Activated CD4-positive, alpha-beta T cell treated with anti-CD3 and anti-CD28 coated beads for 1 hour (primary cell): ENCODE data around the gene ORM2.
A peak's percentile ranks its signal among the peaks of the same experiment; 100 is the strongest.
"Not testable (repeated sequence)": the region's sequence is repeated elsewhere in the genome, so short reads cannot be mapped to it uniquely, and the experiment has no call there.

Experiments used
- DNase-seq: peaks from one replicate; pipeline ENCODE4 v3.0.0-alpha.2; 2020

The ORM2 gene

DNA sequence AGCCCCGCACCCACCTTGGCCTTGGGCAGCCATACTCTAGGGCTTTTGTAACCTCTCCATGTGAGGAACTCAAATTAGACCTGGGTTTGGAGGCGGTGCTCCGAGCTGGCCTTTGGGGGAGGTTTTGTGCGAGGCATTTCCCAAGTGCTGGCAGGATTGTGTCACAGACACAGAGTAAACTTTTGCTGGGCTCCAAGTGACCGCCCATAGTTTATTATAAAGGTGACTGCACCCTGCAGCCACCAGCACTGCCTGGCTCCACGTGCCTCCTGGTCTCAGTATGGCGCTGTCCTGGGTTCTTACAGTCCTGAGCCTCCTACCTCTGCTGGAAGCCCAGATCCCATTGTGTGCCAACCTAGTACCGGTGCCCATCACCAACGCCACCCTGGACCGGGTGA is at the start of gene ORM2:
ORM2 (plus strand) TSS at position 245 of the 398 bp plus-strand sequence; CDS start at position 281, 36 bp downstream.
- DNase-seq: not testable (repeated sequence)

DNA sequence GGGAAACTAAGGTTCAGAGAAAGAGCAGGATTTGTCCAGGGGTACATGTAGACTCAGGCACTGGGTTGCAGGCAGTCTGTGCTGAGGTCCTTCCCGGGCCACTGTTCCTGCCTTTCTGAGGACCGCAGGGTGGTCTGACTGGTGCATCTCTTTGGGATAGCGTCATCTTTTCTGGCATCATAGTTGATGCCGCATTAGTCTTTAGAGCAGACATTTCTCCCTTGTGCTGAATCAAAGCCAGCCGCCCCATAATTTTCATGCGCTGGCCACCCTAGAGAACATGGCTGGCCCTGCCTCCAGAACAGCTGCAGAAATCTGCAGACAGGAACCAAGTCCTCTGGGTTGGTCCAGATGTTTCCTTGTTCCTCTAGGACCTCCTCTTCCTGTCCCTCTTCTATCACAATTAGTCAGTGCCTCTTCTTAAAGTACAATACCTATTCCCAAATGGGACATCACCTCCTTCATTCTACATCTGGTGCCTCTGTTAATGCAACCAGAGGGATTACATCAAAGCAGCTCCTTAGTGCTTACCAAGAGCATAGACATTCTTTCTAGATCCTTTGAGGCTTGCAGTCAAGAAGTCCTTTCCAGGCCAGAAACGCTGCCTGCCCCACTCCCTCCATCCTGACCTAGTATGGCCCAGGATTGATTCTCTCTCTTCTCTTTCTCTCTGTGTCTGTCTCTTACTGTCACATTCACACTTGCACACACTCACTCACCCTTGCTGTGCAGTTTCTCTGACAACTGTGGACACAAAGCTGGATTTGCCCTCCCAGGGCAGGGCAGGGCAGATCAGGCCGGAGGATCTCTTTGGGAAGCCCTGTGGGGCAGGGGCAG is 48.8 kb upstream of the ORM2 start:
- DNase-seq: no peak

DNA sequence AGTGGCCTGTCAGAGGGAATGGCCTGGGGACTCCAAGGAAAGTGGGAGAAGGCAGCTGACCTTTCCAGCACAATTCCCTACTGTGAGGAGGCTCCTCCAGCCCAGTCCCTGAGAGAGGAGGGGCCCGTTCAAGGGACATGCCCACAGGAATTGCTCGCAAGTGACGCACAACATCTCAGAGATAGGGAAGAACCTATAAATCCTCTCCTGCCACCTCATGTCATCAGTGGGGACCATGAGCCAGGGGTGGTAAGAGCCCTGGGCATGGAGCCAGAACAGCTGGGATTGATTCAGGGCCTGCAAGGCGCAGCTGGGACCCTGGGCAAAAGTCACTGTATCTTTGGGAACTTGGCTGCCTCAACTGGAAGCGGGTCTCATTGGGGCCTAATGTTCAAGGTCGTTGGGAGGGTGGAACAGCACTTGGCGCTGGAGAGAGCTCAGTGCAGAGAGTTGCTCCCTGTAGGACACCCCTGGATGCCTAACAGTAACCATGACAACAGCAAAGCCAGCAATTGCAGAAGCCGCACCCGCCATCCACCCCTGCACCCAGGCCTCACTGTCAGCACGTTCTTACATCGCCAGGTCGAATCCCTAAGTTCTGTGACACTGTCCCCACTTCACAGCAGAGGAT is 48.1 kb upstream of the ORM2 start:
- no peak for DNase-seq

DNA sequence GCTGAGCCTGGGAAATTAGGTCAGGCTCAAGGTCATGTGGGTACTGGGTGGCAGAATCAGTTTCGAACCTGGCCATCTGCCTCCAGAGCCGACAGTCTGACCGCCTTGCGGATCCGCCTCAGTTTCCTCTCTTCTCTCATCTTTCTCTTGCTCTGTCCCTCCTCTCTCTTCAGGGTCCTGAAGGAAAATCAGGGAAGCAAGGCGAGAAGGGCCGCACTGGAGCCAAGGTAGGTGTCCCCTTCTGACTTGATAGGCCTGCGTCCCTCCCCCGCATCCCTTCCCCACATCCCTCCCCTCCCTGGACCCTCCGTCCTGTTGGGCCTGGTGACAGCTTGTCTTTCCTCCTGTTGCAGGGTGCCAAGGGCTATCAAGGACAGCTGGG is 47.6 kb upstream of the ORM2 start:
- DNase-seq: no peak

DNA sequence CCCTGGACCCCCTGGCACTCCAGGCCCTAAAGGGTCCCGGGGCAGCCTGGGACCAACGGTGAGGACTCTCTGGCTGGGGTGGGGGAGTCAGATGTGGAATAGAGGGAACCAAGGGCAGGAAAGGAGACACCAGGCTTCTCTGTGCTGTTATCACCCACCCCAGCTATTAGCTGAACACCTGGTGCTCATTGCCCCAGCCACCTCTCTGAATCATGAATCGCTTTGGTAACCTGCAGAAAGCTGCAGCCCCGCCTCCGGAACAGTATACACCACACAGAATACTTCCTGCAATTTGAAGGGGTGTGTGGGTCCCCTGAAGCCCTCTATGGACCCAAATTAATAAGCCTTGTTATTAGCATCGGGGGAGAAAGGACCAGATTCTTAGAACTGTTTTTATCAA is 47.2 kb upstream of the ORM2 start:
- no peak for DNase-seq

DNA sequence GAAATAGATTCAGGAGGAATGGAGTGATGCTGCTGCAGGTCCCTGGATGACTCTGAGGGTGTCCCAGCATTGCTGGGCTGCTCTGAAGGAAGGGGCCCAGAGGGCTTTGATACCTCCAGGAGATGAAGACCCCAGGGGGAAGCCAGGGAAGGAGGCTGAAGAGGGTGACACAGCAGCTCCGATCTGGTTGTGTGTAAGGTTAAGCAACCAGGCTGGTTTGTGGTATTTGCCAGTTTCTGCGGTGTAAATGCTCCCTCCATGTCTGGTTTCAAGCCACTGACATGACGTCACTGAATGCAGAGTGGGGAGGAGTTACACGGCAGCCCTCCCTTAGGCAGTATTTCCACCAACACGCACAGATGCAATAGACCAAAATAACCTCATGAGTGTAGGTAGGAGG is 46.7 kb upstream of the ORM2 start:
- no peak for DNase-seq

DNA sequence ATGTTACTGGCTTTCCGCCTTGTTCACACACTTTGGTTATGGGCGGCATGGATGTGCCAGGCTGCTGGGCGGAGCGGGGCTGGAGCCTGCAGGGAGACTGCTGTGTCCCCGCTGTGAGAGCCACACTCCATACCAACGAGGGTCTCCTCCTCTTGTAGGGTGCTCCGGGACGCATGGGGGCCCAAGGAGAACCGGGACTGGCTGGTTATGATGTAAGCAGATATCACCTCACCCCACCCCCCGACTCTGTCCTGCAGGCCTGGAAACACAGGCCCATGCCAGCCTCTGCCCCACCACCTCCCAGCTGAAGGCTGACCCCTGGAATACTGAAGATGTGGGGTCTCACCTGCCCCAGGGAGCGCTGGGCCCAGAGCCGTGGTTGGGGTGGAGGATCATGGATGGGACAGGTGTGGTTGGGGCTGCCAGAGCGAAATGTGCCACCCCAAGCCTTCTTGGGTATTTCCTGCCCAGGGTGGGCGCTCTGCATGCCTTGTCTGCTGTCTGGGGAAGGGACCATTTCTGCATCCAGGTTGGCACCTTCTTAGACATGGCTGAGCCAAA is 46.0 kb upstream of the ORM2 start:
- DNase-seq: no peak

DNA sequence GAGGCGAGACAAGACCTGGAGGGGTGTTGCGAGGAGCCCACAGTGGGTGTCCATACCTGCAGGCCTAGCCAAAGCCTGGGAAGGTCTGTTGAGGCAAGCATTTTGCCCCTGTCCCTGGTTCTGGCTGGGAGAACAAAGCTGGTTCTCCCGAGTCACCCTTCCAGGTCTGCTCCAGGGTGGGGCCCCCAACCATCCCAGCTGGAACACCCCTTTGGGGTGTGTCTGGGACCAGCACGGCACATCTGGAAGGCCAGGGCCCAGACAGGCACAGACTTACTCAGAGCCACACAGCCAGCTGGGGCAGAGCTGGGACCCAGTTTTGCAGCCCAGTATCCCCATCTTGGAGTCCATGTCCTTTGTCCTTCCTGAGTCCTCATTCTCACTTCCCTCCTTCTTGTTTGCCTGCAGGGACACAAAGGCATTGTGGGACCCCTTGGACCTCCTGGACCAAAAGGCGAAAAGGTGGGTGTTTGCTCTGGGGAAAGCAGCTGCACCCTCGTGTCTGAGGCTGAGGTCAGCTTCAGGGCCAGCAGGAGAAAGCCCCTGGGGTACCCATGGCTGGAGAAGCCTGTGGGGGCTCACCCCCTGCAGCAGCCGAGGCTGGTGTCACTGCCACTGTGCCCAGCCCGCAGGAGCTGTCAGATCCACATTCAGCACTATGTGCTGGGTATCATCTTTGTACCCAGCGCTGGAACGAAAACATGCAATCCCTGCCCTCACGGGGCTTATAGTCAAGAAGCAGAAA is 45.2 kb upstream of the ORM2 start:
- DNase-seq: no peak

DNA sequence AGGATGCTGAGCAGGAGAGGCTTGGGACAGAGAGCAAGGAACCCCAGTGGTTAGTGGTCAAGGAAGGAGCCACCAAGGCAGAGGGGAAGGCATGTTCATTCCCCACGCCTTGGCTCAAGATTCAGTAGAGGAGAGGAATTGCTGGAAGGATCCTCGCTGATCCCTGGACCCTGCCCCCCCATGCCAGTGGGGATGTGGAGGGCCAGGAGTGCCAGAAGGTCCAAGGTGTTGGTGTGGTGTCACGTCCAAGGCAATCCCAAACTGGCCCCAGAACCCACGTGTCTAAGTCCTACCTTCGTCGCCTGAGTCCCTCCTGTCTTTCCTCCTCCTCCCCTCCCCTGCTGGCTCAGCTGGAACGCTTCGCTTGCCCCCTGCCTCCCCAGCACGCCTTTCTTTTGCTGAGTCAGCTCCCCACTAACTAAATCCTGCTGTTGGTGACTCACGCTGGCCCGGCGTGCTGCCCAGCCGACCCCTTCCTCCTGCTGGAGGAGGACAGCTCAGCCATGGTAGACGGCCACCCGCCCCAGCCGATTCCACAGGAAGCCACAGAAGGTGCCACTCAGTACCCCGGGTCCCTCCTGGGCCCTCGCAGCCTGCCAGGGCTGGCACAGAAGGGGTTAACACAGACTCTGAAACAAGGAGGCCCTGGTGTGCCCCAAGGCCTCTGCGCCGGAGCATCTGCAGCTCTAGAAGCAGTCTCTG is 44.4 kb upstream of the ORM2 start:
- DNase-seq: no peak

DNA sequence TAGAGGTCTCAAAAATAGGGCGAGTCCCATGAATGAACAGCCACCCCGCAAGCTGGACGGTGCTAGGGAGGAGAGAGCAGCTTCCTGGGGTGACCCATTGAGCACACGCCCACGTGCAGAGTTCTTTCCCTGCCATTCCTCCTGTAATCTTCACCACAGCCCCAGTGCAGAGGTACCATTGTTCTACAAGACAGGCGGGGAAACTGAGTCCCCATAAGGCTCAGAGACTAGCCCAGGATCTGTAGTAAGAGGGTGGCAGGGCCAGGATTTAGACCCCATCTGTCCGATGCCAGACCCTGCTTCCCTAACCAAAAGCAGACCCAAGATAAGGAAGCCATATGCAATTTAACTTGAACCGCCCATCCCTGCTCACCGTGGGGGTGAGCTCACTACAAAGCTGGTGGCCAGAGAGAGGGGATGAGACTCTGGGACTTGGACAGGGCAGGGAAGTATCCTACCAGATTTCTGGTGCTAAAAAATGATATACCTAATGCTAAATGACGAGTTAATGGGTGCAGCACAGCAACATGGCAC is 43.5 kb upstream of the ORM2 start:
- no peak for DNase-seq

DNA sequence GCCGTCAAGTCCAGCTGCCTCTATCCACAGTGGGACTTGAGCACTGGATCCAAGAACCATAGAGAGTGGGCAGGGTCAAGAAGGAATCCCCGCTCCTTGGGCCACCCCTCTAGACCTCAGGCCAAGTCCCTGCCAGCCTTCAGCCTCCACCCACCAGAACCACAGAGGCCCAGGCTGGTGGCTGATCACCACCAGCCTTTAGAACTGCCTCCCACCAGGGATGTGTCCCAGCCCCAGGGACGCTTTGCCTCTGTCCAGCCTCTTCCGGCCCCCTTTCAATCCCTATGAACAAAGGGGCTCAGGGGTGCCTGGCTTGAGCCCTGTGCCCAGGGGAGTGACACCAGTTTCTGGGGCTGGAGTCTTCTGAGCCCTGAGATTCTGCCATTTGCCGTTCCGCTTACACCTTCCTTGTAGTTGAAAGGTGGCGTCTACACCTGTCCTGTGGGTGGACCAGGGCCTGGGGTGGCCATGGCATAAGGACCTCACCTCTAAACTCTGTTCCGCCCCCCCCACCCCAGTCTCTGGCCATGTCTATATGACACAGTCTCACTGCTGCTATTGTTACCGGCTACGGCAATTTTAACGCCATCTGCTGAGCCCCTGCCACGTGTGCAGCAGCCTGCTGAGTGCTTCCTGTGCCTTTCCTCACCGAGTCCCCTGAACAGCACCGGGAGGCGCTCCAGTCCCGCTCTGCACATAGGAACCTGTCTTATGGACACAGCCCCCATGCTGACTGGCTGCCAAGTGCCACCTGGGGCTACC is 42.5 kb upstream of the ORM2 start:
- DNase-seq: no peak

DNA sequence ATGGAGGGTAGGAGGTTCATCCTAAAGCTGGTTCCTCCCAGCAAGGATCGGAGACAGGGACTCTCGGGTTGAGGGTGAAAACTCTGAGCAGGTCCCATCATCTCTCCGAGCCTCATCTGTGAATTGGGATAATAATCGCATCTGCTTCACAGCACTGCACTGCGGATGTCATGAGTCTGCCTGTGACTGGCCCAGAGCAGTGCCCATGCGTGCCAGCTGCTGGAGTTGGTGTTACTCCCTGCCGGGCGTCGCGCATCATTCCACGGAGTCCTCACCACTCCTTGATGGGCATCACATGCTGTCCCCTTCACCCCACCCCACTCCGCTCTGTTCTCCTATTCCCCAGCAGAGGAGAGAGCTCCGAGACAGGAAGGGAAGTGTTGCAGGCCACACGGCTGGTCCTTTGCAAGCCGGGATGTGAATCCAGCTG is 41.9 kb upstream of the ORM2 start:
- no peak for DNase-seq

DNA sequence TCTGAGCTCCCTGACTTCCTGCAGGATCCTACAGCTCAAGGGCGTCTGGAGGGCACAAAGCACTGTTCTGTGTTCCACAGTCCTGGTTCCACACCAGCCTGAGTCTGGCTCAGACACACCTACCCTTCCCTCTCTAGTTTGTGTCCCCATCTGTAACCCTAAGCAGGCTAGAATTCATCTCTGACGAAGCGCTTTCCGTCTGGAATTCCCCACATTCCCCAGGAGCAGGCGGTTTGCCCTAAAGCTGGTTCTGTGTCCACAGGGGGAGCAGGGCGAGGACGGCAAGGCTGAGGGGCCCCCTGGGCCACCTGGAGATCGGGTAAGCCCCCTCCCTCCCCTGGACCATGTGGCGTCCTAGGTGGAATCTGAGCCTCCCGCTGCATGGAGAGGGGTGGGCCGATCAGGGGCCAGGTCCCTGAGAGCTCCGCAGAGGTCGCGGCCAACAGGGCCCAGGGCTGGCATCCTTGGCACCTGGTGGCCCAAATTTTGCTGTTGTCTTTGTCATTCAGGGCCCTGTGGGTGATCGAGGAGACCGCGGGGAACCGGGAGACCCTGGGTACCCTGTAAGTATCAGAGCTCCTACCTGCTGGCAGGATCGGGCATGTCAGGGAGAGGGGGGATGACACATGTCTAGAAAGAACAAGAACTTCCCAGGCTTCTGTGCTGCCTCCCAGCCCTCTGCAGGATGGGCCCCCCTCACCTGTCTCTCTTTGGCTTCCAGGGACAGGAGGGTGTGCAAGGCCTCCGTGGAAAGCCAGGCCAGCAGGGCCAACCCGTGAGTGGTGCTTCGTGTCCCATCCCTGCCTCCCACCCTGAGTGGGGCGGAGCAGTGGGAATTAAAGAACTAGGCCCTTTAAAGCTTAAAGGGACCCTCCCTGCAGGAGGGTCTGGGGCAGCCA is 41.2 kb upstream of the ORM2 start:
- no peak for DNase-seq

DNA sequence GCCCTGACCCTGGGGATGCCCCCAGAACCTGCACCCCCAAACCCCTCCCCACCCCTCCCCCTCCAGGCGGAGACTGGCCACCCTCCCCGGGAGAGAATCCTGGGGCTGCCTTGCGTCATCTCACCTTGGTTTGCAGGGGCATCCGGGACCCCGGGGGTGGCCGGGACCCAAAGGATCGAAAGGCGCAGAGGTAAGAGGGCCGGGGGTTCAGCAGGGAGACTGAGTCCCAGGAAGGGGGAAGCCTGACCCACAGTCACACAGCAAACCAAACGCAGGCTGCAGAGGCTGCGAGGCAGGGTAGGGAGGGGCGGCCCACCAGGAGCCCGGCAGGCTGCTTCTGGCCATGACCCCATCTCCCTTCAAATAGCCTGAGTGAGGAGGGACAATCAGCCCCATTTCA is 40.6 kb upstream of the ORM2 start:
- DNase-seq: no peak

DNA sequence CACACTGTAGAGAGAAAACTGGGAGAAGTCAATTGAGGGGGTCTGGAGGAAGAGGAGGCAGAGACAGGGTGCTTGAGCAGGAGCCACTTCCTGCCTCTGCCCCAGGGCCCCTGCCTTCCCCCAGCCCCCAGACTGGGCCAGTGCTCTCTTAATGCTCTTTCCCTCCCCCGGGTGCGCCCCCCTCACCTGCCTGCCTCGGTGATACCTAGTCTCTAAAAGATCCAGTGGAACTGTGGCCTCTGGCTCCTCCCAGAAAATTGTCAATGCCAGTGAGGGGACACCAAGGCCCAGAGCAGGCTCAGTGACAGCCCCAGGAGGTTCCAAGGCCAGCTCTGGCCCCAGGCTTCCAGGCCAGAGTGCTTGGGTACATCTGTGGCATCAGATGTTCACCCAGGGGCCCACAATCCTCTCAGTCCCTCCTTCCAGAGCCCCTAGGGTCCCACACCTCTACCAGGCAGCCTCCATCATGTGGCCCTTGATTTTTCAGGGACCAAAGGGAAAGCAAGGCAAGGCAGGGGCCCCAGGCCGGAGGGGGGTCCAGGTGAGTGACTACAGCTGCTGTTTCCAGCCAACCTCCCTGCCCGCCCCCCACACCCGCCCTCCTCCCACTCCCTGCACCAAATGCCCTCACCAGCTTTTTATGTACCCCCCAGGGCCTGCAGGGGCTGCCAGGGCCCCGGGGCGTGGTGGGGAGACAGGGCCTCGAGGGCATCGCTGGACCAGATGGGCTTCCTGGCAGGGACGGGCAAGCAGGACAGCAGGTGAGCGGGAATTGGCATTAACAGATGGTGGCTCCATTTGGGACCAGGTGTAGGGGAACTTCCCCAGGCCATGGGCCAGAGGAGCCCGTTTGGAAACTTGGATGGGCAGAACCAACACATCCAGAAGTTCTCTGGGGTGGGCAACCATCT is 39.8 kb upstream of the ORM2 start:
- no peak for DNase-seq

DNA sequence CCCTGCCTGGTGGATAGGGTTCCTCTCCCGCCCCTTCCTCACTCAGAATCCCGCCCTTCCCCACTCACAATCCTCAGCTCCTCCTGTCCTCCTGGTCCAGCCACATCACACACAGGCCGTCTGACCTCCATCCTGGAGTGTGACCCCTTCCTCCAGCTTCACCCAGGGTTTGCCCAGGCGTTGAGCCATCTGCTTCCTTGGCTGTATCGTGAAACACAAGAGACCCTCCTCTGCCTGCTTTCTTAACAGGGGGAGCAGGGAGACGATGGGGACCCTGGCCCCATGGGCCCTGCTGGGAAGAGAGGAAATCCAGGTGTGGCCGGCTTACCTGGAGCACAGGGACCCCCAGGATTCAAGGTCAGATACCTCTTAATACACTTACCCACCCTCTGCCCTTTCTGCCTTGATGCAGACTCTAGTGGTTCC is 39.1 kb upstream of the ORM2 start:
- no peak for DNase-seq

DNA sequence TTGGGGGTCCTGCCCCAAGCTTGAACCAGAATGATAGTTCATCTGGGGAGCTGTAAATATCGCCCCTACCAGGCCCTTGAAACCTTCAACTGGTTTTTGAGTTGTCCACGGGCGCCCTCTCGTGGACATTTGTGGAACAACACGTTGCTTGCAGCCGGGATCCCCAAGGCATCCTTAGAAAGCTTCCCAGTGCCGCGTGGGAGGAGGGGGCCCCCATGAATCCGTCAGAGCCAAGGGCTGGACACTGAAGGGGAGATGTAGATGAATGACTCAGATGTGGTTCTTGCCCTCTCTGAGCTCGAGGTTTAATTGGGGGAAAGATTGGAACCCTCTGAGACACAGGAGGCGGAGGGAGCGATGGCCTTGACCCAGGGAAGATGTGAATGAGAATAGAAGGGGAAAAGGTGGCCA is 38.6 kb upstream of the ORM2 start:
- peak; percentile 49 for DNase-seq

DNA sequence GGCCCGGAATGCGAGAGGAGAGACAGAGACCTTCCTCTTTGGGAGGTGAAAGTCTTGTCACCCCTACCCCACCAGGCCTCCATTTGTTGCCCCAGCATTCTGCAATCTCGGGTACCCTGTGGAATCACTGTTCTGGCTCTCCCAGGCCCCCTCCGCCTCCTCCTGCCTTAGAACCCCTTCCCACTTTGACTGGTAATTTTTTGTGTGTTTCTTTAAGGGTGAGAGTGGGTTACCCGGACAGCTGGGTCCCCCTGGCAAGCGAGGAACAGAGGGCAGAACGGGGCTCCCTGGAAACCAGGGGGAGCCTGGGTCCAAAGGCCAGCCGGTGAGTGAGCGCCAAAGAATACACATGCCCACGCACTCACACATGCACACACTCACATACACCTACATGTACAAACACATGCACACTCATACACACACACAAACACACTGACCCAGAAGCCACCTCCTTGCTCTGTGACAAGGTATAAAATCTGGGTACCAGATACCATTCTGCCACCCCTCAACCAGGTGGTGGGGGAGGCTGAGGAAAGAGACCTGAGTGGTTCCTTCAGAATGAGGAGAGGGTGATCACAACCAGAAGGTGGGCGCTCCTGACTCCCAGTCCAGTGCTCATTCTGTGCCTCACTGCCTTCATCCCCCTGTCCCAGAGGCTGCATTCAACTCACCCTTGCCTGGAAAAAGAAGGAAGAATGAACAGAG is 37.6 kb upstream of the ORM2 start:
- no peak for DNase-seq

DNA sequence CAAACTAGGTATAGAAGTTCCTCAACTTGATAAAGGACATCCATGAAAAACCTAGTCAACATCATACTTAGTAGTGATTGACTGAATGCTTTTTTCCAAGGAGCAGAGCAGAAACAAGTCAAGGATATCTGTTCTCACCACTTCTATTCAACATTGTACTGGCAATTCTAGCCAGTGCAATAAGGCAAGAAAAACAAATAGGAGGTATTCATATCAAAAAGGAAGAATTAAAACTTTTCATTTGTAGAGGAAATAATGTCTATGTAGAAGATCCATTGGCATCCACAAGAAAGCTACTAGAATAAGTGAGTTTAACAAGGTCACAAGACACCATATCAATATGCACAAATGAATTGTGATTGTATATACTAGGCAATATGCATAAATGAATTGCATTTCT is 35.0 kb upstream of the ORM2 start:
- no peak for DNase-seq
